GM12801 (cell line): ENCODE measurements around the gene RCBTB2.

Source experiments
- CTCF ChIP-seq: IDR thresholded peaks from one replicate; pipeline ENCODE4 v1.5.1; 2011; ENCODE audit warnings: control low read depth; ENCODE audit not compliant: insufficient read length; ENCODE audit errors: extremely low read depth

Gene RCBTB2

GRCh38 chr13:48545608-48546007 is 12.7 kb upstream of the RCBTB2 start:
- no peak for TF ChIP-seq CTCF

GRCh38 chr13:48542581-48543341 is 9.9 kb upstream of the RCBTB2 start:
- TF ChIP-seq CTCF = no peak

GRCh38 chr13:48542138-48542537 is 9.3 kb upstream of the RCBTB2 start:
- no peak for TF ChIP-seq CTCF

GRCh38 chr13:48539550-48539949 is 6.7 kb upstream of the RCBTB2 start:
- TF ChIP-seq CTCF = no peak

GRCh38 chr13:48536621-48537250 is 3.9 kb upstream of the RCBTB2 start:
- no peak for TF ChIP-seq CTCF

- TF ChIP-seq CTCF = no peak
These were observed 2.9 kb upstream of the RCBTB2 start for GRCh38 chr13:48535766-48536165.

GRCh38 chr13:48534911-48535501 is 2.1 kb upstream of the RCBTB2 start:
- TF ChIP-seq CTCF = no peak
